H9 (cell line): ENCODE data around the gene CLN5. TPM values are rescaled to one million over a fixed set of nuclear protein-coding genes. Genes with fewer than 3 reads are reported as not detected.

Source experiments
- DNase-seq: peaks from one replicate; pipeline ENCODE4 v3.0.0-alpha.2; 2017
- H2AFZ ChIP-seq: one replicate; pipeline ENCODE4 v1.6.1; 2013; ENCODE audit warnings: mild to moderate bottlenecking, low read length, control low read depth, moderate library complexity
- H2AK5ac ChIP-seq: 2 replicates; pipeline ENCODE4 v1.6.1; 2013; ENCODE audit warnings: low read length, control low read depth, mixed read lengths; ENCODE audit not compliant: insufficient read length
- H2BK120ac ChIP-seq: one replicate; pipeline ENCODE4 v1.6.1; 2013; ENCODE audit warnings: low read depth, mild to moderate bottlenecking, low read length, control low read depth, inconsistent platforms; ENCODE audit not compliant: poor library complexity, severe bottlenecking
- H2BK12ac ChIP-seq: 2 replicates; pipeline ENCODE4 v1.6.1; 2013; ENCODE audit warnings: low read length, control low read depth, mixed read lengths, low read depth; ENCODE audit not compliant: insufficient read length
- H2BK15ac ChIP-seq: 2 replicates; pipeline ENCODE4 v1.6.1; 2013; ENCODE audit warnings: low read depth, low read length, control low read depth
- H2BK20ac ChIP-seq: one replicate; pipeline ENCODE4 v1.6.1; 2013; ENCODE audit warnings: low read depth, mild to moderate bottlenecking, low read length, control low read depth, inconsistent platforms; ENCODE audit not compliant: poor library complexity, severe bottlenecking
- H2BK5ac ChIP-seq: 2 replicates; pipeline ENCODE4 v1.6.1; 2013; ENCODE audit warnings: low read length, control low read depth, mixed read lengths; ENCODE audit not compliant: insufficient read length
- H3K14ac ChIP-seq: 2 replicates; pipeline ENCODE4 v1.6.1; 2013; ENCODE audit warnings: low read length, control low read depth; ENCODE audit not compliant: insufficient read depth
- H3K18ac ChIP-seq: 2 replicates; pipeline ENCODE4 v1.6.1; 2013; ENCODE audit warnings: low read depth, mild to moderate bottlenecking, mixed read lengths, low read length, control low read depth; ENCODE audit not compliant: insufficient read length
- H3K23ac ChIP-seq: 2 replicates; pipeline ENCODE4 v1.6.1; 2013; ENCODE audit warnings: low read length, control low read depth, mixed read lengths, low read depth; ENCODE audit not compliant: insufficient read length
- H3K23me2 ChIP-seq: 2 replicates; pipeline ENCODE4 v1.6.1; 2013; ENCODE audit warnings: low read depth, mild to moderate bottlenecking, mixed read lengths, low read length, control low read depth; ENCODE audit not compliant: insufficient read length, poor library complexity, severe bottlenecking
- H3K27ac ChIP-seq: 2 replicates; pipeline ENCODE4 v1.5.1; 2013; ENCODE audit warnings: low read length, control low read depth, mixed read lengths, low read depth; ENCODE audit not compliant: insufficient read length
- H3K27me3 ChIP-seq: 2 replicates; pipeline ENCODE4 v1.6.1; 2013; ENCODE audit warnings: low read length, control low read depth, inconsistent platforms; ENCODE audit not compliant: insufficient read depth
- H3K4ac ChIP-seq: 2 replicates; pipeline ENCODE4 v1.6.1; 2013; ENCODE audit warnings: low read depth, mild to moderate bottlenecking, control low read depth, inconsistent platforms, low read length, moderate library complexity
- H3K4me1 ChIP-seq: 2 replicates; pipeline ENCODE4 v1.6.1; 2013; ENCODE audit warnings: low read length, control low read depth, inconsistent platforms; ENCODE audit not compliant: insufficient read depth
- H3K4me2 ChIP-seq: 2 replicates; pipeline ENCODE4 v1.6.1; 2013; ENCODE audit warnings: low read length, control low read depth, mixed read lengths; ENCODE audit not compliant: insufficient read length, insufficient read depth
- H3K56ac ChIP-seq: 2 replicates; pipeline ENCODE4 v1.6.1; 2013; ENCODE audit warnings: low read depth, mild to moderate bottlenecking, mixed read lengths, low read length, control low read depth; ENCODE audit not compliant: insufficient read length
- H3K79me1 ChIP-seq: 2 replicates; pipeline ENCODE4 v1.6.1; 2013; ENCODE audit warnings: low read depth, mild to moderate bottlenecking, moderate library complexity, low read length, control low read depth, inconsistent platforms; ENCODE audit not compliant: insufficient read depth, poor library complexity, severe bottlenecking
- H3K79me2 ChIP-seq: 2 replicates; pipeline ENCODE4 v1.6.1; 2013; ENCODE audit warnings: low read length, control low read depth, inconsistent platforms; ENCODE audit not compliant: insufficient read depth
- H3K9ac ChIP-seq: 2 replicates; pipeline ENCODE4 v1.6.1; 2013; ENCODE audit warnings: low read length, control low read depth, mixed read lengths; ENCODE audit not compliant: insufficient read length; ENCODE audit errors: extremely low read depth
- H3K9me3 ChIP-seq: one replicate; pipeline ENCODE4 v1.6.1; 2013; ENCODE audit warnings: low read depth, low read length, inconsistent platforms; ENCODE audit not compliant: control insufficient read depth
- H3T11ph ChIP-seq: one replicate; pipeline ENCODE4 v1.6.1; 2013; ENCODE audit warnings: mild to moderate bottlenecking, low read length, control low read depth, inconsistent platforms
- H4K20me1 ChIP-seq: one replicate; pipeline ENCODE4 v1.6.1; 2013; ENCODE audit not compliant: control insufficient read depth, insufficient read length, insufficient read depth
- H4K5ac ChIP-seq: 2 replicates; pipeline ENCODE4 v1.6.1; 2013; ENCODE audit warnings: low read depth, mild to moderate bottlenecking, mixed read lengths, low read length, control low read depth; ENCODE audit not compliant: insufficient read length
- H4K8ac ChIP-seq: replicated peaks from 2 replicates; pipeline ENCODE4 v1.6.1; 2013; ENCODE audit warnings: low read length, control low read depth, mixed read lengths, low read depth; ENCODE audit not compliant: insufficient read length
- H4K91ac ChIP-seq: 2 replicates; pipeline ENCODE4 v1.6.1; 2013; ENCODE audit warnings: low read depth, mild to moderate bottlenecking, moderate library complexity, mixed read lengths, low read length, control low read depth; ENCODE audit not compliant: insufficient read length
- H3K27ac Mint-ChIP-seq, 3 experiments: 2 replicates in 2 of 3; 3 replicates in 1 of 3; pipeline ENCODE4 v1.8.0; 2020 to 2021; ENCODE audit warnings: mixed read lengths in 3 of 3, mild to moderate bottlenecking in 1 of 3, moderate library complexity in 1 of 3
- H3K27me3 Mint-ChIP-seq: 2 replicates; pipeline ENCODE4 v1.8.0; 2021; ENCODE audit warnings: low read depth, mild to moderate bottlenecking, moderate library complexity, mixed read lengths
- H3K36me3 Mint-ChIP-seq, 3 experiments: 2 replicates in 2 of 3; 3 replicates in 1 of 3; pipeline ENCODE4 v1.8.0; 2020 to 2021; ENCODE audit warnings: low read depth in 3 of 3, mixed read lengths in 3 of 3; ENCODE audit not compliant: insufficient read depth in 1 of 3
- H3K4me1 Mint-ChIP-seq, 2 experiments: 2 replicates each; pipeline ENCODE4 v1.8.0; 2020; ENCODE audit warnings: mixed read lengths in 2 of 2
- H3K4me3 Mint-ChIP-seq, 2 experiments: 2 replicates in 1 of 2; 3 replicates in 1 of 2; pipeline ENCODE4 v1.8.0; 2020 to 2021; ENCODE audit warnings: mild to moderate bottlenecking in 2 of 2, mixed read lengths in 2 of 2, moderate library complexity in 1 of 2
- H3K9me3 Mint-ChIP-seq, 2 experiments: 2 replicates in 1 of 2; 3 replicates in 1 of 2; pipeline ENCODE4 v1.8.0; 2020; ENCODE audit warnings: mild to moderate bottlenecking in 2 of 2, mixed read lengths in 2 of 2, moderate library complexity in 1 of 2
- CTCF ChIP-seq: fragments of 200-600 bp; sonication (generic); conservative IDR thresholded peaks from 3 replicates; pipeline ENCODE4 v1.8.0; 2021; ENCODE audit warnings: antibody characterized with exemption, mild to moderate bottlenecking
- WGBS: extraction: QIAGEN DNeasy Blood & Tissue Kit; methylation state at CpG from one replicate; pipeline ENCODE4 v1.1.7; 2013; ENCODE audit warnings: missing lambda C conversion rate, low lambda C conversion rate, mixed read lengths; ENCODE audit not compliant: insufficient read length; ENCODE audit errors: extremely low coverage; 5-methylcytosine and 5-hydroxymethylcytosine counted together
- total RNA-seq: library from RNA; stranded (reverse); gene quantifications from 2 replicates; pipeline ENCODE4 v1.2.1, GENCODE V29; 2021

CLN5 gene
- total RNA-seq, 1 experiment from 2014 or later = 8.3 TPM

DNA sequence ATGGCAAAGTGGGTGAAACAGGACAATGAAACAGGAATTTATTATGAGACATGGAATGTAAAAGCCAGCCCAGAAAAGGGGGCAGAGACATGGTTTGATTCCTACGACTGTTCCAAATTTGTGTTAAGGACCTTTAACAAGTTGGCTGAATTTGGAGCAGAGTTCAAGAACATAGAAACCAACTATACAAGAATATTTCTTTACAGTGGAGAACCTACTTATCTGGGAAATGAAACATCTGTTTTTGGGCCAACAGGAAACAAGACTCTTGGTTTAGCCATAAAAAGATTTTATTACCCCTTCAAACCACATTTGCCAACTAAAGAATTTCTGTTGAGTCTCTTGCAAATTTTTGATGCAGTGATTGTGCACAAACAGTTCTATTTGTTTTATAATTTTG is 8.6 kb downstream of the CLN5 start:
- H2AFZ ChIP-seq = no peak overlapping the region
- H3K27me3 Mint-ChIP-seq = no peaks in the 10 kb centered on the region
- H4K8ac ChIP-seq = no peak overlapping the region
- TF ChIP-seq CTCF = no peak
- H3K4me2 ChIP-seq = no peak overlapping the region
- no peak overlapping the region for H2BK5ac ChIP-seq
- H3T11ph ChIP-seq = no peak overlapping the region
- no peak overlapping the region for H2BK120ac ChIP-seq
- H4K91ac ChIP-seq = no peak overlapping the region
- no peak overlapping the region for H2BK20ac ChIP-seq
- H3K9me3 Mint-ChIP-seq = no peaks in the 10 kb centered on the region
- H3K4ac ChIP-seq = no peak overlapping the region
- no peak overlapping the region for H2BK15ac ChIP-seq
- no peak overlapping the region for H3K27ac Mint-ChIP-seq
- no peaks in the 10 kb centered on the region for H3K9me3 ChIP-seq
- H3K4me1 Mint-ChIP-seq = no peaks in the 10 kb centered on the region
- no peak for DNase-seq
- H3K27me3 ChIP-seq = no peaks in the 10 kb centered on the region
- no CpG with 5 or more reads among the region's 1 CpG for WGBS
- H3K23ac ChIP-seq = no peak overlapping the region
- no peak overlapping the region for H3K9ac ChIP-seq
- H3K14ac ChIP-seq = no peak overlapping the region
- H4K20me1 ChIP-seq = no peaks in the 10 kb centered on the region
- H3K4me1 ChIP-seq = no peaks in the 10 kb centered on the region
- no peaks in the 10 kb centered on the region for H3K79me1 ChIP-seq
- H3K56ac ChIP-seq = no peak overlapping the region
- H4K5ac ChIP-seq = no peak overlapping the region
- H3K27ac ChIP-seq = no peak overlapping the region
- H3K79me2 ChIP-seq = no peaks in the 10 kb centered on the region
- no peak overlapping the region for H3K18ac ChIP-seq
- H2BK12ac ChIP-seq = no peak overlapping the region
- no peak overlapping the region for H2AK5ac ChIP-seq
- H3K23me2 ChIP-seq = no peaks in the 10 kb centered on the region
- peaks cover 2 to 37% (median 32%) of the 10 kb centered on the region in 3 experiments; a peak in 5 of 7 replicates for H3K36me3 Mint-ChIP-seq
- H3K4me3 Mint-ChIP-seq = no peak overlapping the region
